Globus pallidus (tissue), 1 donor: ENCODE data around the gene SLC5A5.

ENCODE experiments used
- DNase-seq: peaks from one replicate; pipeline ENCODE4 v3.0.0-alpha.2; 2015; ENCODE audit warnings: low spot score

SLC5A5 gene

GRCh38 chr19:17847538-17848366 lies 24.0 kb upstream of the SLC5A5 start, which contains the start of gene JAK3:
TSS of gene JAK3 (minus strand) at chr19:17847982. CDS start at chr19:17844417, 3,565 bp downstream.
- DNase-seq = peak; percentile 19

- no peak for DNase-seq
Observed at GRCh38 chr19:17848595-17849292, 23.0 kb upstream of the SLC5A5 start.

- no peak for DNase-seq
Observed at GRCh38 chr19:17854061-17854460, 17.7 kb upstream of the SLC5A5 start.

GRCh38 chr19:17855280-17856152 lies 16.2 kb upstream of the SLC5A5 start:
- peak; percentile 58 for DNase-seq

- DNase-seq = peak; percentile 100
Observed at GRCh38 chr19:17859533-17860330, 12.0 kb upstream of the SLC5A5 start, which contains the start of gene RPL18A. TSS of gene RPL18A (plus strand) at chr19:17859910. CDS start at chr19:17859957, 47 bp downstream.

- DNase-seq = no peak
Observed at GRCh38 chr19:17860331-17860992, 11.3 kb upstream of the SLC5A5 start.

- DNase-seq = no peak
Observed at GRCh38 chr19:17860993-17861360, 10.8 kb upstream of the SLC5A5 start.

GRCh38 chr19:17861542-17862402 lies 10.0 kb upstream of the SLC5A5 start:
- DNase-seq = no peak

- DNase-seq = no peak
Observed at GRCh38 chr19:17862711-17863519, 8.8 kb upstream of the SLC5A5 start.

GRCh38 chr19:17863520-17864182 lies 8.1 kb upstream of the SLC5A5 start:
- DNase-seq = no peak

- no peak for DNase-seq
Observed at GRCh38 chr19:17865364-17866311, 6.1 kb upstream of the SLC5A5 start.

- DNase-seq = no peak
Observed at GRCh38 chr19:17866312-17866963, 5.3 kb upstream of the SLC5A5 start.

GRCh38 chr19:17866964-17867486 lies 4.7 kb upstream of the SLC5A5 start:
- DNase-seq = no peak

- no peak for DNase-seq
Observed at GRCh38 chr19:17868669-17869068, 3.1 kb upstream of the SLC5A5 start.

- DNase-seq = no peak
Observed at GRCh38 chr19:17869114-17869608, 2.6 kb upstream of the SLC5A5 start.
